H1 (cell line): ENCODE data around the gene ATP5PB. TPM values are rescaled to one million over a fixed set of nuclear protein-coding genes. Genes with fewer than 3 reads are reported as not detected.

Experiments
- EGR1 ChIP-seq: IDR thresholded peaks from 2 replicates; pipeline ENCODE4 v1.6.1; 2011; ENCODE audit warnings: low read depth, low read length, borderline replicate concordance
- FOSL1 ChIP-seq: IDR thresholded peaks from 2 replicates; pipeline ENCODE4 v1.6.1; 2011; ENCODE audit warnings: mild to moderate bottlenecking, low read depth, low read length, moderate library complexity; ENCODE audit not compliant: insufficient read depth
- GTF2F1 ChIP-seq: IDR thresholded peaks from 2 replicates; pipeline ENCODE4 v1.6.1; 2012; ENCODE audit warnings: low read depth, low read length, improper control_type of control experiment, borderline replicate concordance
- POLR2A ChIP-seq, 2 experiments: IDR thresholded peaks; 1 replicate in 1 of 2; 2 replicates in 1 of 2; pipeline ENCODE4 v1.6.1; 2011; ENCODE audit warnings: low read depth in 2 of 2, low read length in 2 of 2, mild to moderate bottlenecking in 2 of 2; ENCODE audit errors: control extremely low read depth in 1 of 2
- RAD21 ChIP-seq, 2 experiments: IDR thresholded peaks in 1 of 2; conservative IDR thresholded peaks in 1 of 2; 2 replicates each; pipeline ENCODE4 v1.6.1; 2011; ENCODE audit warnings: low read depth in 2 of 2, low read length in 2 of 2, improper control_type of control experiment in 1 of 2, inconsistent platforms in 1 of 2, mild to moderate bottlenecking in 1 of 2, moderate library complexity in 1 of 2
- SIX5 ChIP-seq: IDR thresholded peaks from 2 replicates; pipeline ENCODE4 v1.6.1; 2011; ENCODE audit warnings: mild to moderate bottlenecking, low read depth, low read length
- SP2 ChIP-seq: IDR thresholded peaks from 2 replicates; pipeline ENCODE4 v1.6.1; 2012; ENCODE audit warnings: mild to moderate bottlenecking, low read length, inconsistent platforms
- SP4 ChIP-seq: IDR thresholded peaks from 2 replicates; pipeline ENCODE4 v1.6.1; 2012; ENCODE audit warnings: low read length, inconsistent platforms
- TEAD4 ChIP-seq: IDR thresholded peaks from 2 replicates; pipeline ENCODE4 v1.6.1; 2012; ENCODE audit warnings: low read depth, low read length, inconsistent platforms, mixed read lengths
- polyA plus RNA-seq, 7 experiments: library from polyadenylated mRNA; depleted of rRNA in 3 of 7; stranded (reverse) in 5 of 7; unstranded in 2 of 7; fragments of >200 nt in 5 of 7; fragments of 200-250 nt in 2 of 7; gene quantifications; 1 replicate in 5 of 7; 2 replicates in 1 of 7; 4 replicates in 1 of 7; pipeline versions ENCODE4 v1.2.1 to v1.2.3, GENCODE V29; 2011 to 2013; ENCODE audit warnings: missing spikeins in 2 of 7, mixed read lengths in 2 of 7
- total RNA-seq: library from RNA; stranded (reverse); fragmentation: NEBNext Ultra II Directional; extraction: Animal tissue kit (Norgen Biotek cat#: 25700); gene quantifications from 2 replicates; pipeline ENCODE4 v1.2.1, GENCODE V29; 2021
- TF ChIP-seq, protein P1 (sequence below): fragments of 300-600 bp; sonication (generic); IDR thresholded peaks from 2 replicates; pipeline ENCODE4 v1.7.1; 2012; ENCODE audit warnings: low read length, moderate library complexity, mild to moderate bottlenecking, inconsistent platforms; ENCODE audit not compliant: insufficient replicate concordance
- TF ChIP-seq, protein P2 (sequence below): IDR thresholded peaks from 2 replicates; pipeline ENCODE4 v1.6.1; 2012; ENCODE audit warnings: inconsistent platforms

Gene ATP5PB
- total and polyA plus RNA-seq, 2 of the 8 experiments (the other 6 are each of a cell fraction or from before 2014, with no cell fraction given) = 232 to 262 TPM

DNA sequence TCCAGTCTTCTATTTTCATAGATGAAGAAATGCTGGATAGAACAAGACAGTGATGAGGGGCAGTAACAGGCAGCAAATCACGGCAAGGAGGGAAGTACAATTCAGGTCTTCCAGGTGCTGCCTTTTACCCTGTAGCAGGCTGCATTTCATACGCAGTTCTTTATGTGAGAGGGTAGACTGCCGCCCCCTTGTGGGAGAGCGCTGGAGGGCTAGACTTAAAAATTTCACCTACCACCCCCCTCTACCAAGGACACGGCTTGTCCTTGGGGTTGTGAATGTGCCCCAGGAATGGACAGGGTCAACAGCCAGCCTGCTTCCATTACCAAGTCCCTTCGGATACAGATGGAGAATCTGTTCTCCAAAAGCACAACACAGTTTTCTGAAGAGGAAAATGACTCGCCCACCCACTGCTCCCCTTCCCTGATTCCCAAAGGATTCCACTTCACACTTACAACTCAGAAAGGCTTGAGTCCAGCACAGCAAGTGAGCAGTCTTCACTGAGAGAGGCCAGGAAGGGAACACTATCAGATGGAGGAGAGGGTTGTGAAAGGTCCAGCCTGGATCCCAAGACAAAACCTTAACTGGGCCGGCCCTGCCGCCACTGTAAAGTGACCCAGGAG, 7.6 kb upstream of the ATP5PB start (continued):
- no peak for TF ChIP-seq GTF2F1
- TF ChIP-seq, protein P1, sequence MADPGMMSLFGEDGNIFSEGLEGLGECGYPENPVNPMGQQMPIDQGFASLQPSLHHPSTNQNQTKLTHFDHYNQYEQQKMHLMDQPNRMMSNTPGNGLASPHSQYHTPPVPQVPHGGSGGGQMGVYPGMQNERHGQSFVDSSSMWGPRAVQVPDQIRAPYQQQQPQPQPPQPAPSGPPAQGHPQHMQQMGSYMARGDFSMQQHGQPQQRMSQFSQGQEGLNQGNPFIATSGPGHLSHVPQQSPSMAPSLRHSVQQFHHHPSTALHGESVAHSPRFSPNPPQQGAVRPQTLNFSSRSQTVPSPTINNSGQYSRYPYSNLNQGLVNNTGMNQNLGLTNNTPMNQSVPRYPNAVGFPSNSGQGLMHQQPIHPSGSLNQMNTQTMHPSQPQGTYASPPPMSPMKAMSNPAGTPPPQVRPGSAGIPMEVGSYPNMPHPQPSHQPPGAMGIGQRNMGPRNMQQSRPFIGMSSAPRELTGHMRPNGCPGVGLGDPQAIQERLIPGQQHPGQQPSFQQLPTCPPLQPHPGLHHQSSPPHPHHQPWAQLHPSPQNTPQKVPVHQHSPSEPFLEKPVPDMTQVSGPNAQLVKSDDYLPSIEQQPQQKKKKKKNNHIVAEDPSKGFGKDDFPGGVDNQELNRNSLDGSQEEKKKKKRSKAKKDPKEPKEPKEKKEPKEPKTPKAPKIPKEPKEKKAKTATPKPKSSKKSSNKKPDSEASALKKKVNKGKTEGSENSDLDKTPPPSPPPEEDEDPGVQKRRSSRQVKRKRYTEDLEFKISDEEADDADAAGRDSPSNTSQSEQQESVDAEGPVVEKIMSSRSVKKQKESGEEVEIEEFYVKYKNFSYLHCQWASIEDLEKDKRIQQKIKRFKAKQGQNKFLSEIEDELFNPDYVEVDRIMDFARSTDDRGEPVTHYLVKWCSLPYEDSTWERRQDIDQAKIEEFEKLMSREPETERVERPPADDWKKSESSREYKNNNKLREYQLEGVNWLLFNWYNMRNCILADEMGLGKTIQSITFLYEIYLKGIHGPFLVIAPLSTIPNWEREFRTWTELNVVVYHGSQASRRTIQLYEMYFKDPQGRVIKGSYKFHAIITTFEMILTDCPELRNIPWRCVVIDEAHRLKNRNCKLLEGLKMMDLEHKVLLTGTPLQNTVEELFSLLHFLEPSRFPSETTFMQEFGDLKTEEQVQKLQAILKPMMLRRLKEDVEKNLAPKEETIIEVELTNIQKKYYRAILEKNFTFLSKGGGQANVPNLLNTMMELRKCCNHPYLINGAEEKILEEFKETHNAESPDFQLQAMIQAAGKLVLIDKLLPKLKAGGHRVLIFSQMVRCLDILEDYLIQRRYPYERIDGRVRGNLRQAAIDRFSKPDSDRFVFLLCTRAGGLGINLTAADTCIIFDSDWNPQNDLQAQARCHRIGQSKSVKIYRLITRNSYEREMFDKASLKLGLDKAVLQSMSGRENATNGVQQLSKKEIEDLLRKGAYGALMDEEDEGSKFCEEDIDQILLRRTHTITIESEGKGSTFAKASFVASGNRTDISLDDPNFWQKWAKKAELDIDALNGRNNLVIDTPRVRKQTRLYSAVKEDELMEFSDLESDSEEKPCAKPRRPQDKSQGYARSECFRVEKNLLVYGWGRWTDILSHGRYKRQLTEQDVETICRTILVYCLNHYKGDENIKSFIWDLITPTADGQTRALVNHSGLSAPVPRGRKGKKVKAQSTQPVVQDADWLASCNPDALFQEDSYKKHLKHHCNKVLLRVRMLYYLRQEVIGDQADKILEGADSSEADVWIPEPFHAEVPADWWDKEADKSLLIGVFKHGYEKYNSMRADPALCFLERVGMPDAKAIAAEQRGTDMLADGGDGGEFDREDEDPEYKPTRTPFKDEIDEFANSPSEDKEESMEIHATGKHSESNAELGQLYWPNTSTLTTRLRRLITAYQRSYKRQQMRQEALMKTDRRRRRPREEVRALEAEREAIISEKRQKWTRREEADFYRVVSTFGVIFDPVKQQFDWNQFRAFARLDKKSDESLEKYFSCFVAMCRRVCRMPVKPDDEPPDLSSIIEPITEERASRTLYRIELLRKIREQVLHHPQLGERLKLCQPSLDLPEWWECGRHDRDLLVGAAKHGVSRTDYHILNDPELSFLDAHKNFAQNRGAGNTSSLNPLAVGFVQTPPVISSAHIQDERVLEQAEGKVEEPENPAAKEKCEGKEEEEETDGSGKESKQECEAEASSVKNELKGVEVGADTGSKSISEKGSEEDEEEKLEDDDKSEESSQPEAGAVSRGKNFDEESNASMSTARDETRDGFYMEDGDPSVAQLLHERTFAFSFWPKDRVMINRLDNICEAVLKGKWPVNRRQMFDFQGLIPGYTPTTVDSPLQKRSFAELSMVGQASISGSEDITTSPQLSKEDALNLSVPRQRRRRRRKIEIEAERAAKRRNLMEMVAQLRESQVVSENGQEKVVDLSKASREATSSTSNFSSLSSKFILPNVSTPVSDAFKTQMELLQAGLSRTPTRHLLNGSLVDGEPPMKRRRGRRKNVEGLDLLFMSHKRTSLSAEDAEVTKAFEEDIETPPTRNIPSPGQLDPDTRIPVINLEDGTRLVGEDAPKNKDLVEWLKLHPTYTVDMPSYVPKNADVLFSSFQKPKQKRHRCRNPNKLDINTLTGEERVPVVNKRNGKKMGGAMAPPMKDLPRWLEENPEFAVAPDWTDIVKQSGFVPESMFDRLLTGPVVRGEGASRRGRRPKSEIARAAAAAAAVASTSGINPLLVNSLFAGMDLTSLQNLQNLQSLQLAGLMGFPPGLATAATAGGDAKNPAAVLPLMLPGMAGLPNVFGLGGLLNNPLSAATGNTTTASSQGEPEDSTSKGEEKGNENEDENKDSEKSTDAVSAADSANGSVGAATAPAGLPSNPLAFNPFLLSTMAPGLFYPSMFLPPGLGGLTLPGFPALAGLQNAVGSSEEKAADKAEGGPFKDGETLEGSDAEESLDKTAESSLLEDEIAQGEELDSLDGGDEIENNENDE = no peak
- TF ChIP-seq EGR1 = no peak
- no peak for TF ChIP-seq SP2
- TF ChIP-seq, protein P2, sequence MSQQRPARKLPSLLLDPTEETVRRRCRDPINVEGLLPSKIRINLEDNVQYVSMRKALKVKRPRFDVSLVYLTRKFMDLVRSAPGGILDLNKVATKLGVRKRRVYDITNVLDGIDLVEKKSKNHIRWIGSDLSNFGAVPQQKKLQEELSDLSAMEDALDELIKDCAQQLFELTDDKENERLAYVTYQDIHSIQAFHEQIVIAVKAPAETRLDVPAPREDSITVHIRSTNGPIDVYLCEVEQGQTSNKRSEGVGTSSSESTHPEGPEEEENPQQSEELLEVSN = no peak
- TF ChIP-seq SP4 = no peak
- TF ChIP-seq TEAD4 = no peak
- no peak for TF ChIP-seq POLR2A (IDR thresholded peaks at IDR 0.05; ENCODE audit: control extremely low read depth in 1 of 2, low read depth in 2 of 2, low read length in 2 of 2)
- no peak for TF ChIP-seq FOSL1
- TF ChIP-seq RAD21 (IDR thresholded peaks at IDR 0.05 in 1 of 2, conservative IDR thresholded peaks at IDR 0.05 in 1 of 2; ENCODE audit: low read depth in 2 of 2, low read length in 2 of 2) = peak; percentile 56 to 66
- TF ChIP-seq SIX5 = no peak
